NCI-H2196 (cell line): ENCODE results near the gene PHACTR3.
A peak's percentile ranks its signal among the peaks of the same experiment; 100 is the strongest.

Source experiments
- DNase-seq: peaks from one replicate; lab custom pipeline; 2025; ENCODE audit not compliant: unreplicated experiment; lab: John Stamatoyannopoulos, UW

Gene PHACTR3

DNA sequence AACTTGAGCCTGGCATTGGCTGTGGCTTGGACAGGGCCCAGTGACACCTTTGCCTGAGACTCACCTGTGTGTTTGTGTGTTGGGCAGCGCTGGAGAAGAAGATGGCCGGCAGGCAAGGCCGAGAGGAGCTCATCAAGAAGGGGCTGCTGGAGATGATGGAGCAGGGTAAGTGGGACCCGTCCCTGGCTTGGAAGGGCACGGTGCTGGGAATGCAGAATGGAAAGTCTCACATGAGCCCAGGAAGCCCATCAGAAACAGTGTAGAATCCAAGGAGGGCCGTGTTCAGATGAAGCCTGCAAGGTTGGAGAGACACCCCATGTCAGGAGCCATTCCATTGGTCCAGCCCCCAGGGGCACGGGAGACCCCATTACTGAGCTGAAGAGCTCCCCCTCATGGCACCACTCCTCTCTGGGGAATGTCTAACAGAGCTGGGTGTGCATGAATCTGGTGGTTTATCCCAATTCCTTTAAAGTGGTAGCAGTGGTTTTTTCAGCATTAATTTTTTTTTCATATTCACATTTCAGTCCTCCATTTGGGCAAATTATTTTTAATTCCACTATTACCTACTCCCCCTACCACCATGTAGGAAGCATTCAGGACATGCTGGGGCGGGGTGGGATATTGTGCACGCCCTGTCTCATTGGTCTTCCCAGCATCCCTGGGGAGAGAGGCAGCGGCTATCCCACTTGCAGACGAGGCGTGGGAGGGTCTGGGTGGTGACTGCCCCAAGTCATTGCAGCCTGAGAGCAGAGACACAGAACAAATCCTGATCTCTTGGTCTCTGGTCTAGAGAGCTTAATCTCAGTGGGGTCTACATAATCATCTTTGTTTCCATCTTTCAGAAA, 143.6 kb downstream of the PHACTR3 start:
- DNase-seq: no peak

DNA sequence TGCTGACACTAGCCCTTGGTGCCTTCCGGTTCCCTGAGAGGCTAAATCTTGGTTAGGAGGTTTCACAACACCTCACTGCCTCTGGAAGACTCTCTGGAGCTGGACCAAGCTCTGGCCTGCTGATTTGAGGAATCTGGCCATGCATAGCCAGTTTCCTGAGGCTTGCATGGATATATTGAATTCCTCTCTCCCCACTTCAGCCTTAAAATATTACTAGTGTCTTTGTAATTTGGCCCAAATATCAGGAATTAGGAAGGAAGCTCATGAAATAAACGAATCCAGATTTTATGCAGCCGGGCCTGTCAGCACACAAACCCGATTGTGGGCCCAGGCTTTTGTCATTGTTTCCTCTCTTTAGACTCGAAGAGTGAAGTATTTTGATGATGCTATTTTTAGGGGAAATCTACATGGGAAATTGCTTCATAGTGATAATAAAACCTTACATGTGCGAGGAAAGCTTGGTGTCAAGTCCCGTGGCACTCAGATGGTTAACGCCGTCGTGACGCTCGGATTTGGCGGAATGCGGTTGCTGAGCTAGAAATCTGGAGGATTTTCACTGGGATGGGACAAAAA, 144.4 kb downstream of the PHACTR3 start:
- no peak for DNase-seq

DNA sequence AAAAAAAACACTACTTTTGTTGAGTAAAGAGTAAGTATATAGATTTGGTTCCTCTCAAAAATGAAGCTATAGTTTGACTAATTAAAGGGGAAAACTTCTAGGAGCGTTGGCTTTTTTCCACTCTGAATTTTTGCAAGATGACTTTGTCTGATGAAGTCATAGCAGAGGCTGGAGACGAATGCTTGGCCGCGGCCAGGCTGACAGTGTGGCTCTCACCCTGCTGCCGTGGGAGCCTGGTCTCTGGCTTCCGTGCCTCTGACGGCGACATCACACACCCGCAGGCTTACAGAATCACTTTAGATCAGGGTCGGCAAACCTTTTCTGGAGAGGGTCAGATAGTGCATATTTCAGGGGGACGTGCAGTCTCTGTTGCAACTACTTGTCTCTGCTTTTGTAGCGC, 145.0 kb downstream of the PHACTR3 start:
- DNase-seq: no peak

DNA sequence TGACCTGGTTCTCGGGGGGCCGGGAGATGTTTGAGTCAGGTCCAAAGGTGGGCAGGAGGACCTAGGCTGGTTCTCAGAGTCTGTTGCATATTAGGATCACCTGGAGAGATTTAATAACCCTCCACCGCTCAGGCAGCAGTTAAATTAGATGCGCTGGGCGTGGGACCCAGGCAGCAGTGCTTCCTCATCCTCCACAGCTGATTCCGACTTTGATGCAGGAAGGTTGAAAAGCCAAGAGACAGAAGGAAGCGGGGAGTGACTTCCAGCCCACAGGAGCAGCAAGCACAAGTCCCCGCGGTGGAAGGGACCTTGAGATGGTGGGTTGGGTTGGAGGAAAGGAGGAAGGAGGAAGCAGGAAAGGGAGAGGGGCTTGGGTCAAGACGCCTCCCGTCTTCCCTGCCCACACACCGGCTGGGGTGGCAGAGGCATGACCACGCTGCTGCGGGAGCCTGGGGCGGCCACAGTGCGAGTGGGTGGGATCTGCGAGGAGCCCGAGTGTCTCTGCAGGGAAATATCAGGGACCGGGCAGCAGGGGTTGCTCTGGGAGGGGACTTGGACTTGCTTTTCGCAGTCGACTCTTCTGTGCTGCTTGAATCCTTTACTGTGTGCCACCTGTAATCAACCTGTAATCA, 146.0 kb downstream of the PHACTR3 start:
- no peak for DNase-seq

DNA sequence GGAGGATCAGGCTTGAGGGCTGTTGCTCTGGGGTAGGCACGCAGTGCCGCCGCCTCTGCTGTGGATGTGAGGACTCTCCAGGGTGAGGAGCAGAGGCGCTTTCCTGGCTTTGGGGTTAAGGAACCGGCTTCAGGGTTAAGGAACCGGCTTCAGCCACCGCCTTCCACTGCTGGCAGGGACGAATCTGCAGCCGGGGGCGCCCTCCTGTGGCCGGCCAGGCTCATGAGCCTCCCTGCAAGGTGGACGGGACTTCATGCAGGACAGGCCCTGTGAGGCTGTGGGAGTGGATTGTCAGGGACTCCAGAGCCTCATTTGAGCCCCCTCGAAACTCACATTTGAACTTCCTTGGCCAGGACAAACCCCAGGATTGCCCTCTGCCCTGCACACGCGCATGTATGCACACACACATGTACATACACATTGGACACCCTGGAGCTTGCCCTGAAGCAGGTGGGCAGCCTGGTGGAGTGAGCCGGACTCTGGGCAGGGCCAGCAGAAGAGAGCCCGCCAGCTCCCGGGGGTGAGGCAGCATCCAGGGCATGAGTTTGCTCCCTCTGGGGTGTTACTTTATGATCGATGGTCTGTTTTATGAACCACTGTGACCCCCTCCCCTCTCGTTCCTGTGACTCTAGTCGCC, 146.9 kb downstream of the PHACTR3 start:
- peak; percentile 72 for DNase-seq

DNA sequence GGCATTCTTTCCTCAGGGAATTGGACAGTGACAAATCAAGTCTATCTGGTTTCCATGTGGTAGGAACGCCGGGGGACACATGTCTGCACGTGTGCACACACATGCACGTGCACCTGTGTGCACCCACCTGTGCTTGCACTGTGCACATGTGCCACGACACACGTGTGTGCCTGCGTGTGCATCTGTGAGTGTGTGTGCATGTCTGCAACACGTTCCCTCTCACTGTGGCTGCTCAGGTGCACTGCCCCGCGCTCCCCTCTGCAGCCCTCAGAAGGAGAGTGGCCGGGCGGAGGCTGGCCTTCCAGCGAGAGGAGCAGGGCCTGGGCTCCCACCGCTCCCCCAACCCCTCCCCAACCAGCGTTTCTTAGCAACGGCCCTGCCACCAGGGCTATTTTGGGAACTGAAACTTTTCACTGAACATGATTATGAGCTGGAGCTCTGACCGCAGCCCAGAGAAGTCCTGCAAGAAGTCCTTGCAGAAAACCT, 147.8 kb downstream of the PHACTR3 start:
- no peak for DNase-seq

DNA sequence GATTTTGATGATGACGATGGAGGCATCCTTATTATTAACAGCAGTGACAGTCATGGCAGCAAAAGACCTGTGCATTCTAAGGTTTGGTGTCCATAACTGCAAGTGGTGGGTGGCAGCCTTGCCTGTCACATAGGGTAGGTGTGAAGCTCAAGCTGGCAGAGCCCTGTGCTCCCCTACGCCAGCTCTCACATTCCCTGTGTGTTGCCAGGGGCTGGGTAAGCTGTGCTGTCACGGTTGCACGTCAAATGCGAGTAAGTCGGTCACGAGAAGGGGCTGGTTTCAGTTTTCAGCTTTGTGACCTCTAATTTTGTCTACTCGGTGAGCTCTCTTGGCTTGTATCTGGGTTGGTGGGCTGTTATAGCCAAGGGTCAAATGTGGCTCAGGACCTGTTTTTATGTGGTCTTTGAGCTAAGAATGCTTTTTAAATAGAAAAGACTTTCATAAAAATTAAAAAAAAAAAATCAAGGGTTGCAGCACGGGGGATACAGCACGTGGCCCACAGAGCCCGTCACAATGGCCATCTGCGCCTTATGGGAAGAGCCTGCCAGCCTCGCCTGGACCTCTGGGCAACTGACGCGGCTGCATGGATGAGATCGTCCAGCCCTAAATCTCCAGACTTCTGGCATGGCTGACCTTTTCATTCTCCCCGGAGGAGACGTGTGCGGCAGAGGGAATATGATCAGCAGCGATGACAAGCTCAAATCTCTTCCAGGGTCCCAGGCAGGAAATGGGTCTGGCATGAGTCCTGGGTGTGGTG, 148.5 kb downstream of the PHACTR3 start:
- DNase-seq: no peak

DNA sequence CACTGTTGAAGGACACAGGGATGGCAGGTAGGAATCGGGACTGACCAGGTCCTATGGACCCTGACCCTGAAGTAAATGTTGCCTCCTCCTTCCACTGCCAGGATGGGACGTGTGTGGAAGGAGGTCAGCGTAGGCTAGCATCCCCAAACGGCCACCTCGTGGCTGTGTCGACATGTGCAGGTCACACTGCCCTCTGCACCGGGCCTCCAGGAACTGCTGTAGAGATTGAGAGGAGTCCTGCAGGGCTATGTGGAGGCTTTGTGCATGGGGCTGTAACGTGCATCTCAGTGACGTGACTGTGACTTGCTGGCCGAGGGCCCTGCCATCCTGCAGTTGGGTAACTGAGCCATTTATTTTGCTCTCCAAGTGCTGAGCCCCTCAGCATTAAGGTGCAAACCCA, 149.5 kb downstream of the PHACTR3 start:
- no peak for DNase-seq

DNA sequence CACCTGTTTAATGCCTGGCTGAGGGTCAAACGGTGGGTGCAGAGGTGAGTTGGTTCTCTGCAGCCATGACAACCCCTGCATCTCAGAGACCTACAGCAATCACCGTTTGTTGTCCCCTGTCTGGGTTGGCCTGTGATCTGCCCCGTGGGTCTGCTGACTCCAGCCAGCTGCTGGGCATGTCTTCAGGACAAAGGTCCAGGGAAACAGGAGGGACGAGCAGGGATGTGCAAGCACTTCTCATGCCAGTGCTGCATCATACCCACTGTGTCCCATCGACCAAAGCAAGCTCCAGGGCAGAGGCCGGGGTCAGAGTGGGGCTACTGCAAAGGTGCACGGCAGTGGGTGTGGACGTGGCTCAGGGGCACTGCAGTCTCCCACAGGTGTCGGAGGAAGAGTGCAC, 150.2 kb downstream of the PHACTR3 start:
- no peak for DNase-seq

DNA sequence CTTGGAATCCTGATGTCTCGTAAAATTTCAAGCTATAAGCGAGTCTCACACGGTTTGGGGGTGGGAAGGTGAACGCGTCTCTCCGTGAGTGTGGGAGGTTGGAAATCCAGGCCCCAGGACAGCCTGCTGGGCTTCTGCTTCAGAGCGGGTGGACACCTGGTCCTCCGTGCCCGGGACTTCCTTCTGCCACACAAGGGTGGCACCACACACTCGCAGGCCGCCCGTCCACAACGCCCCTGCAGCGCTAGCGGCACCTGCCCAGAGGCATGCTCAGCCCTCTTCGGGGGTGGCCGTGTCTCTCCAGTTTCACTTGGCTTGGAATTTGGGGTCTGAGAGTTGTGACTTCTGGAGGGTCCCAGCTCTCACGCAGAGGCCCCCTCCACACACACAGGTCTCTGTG, 151.9 kb downstream of the PHACTR3 start:
- DNase-seq: no peak

DNA sequence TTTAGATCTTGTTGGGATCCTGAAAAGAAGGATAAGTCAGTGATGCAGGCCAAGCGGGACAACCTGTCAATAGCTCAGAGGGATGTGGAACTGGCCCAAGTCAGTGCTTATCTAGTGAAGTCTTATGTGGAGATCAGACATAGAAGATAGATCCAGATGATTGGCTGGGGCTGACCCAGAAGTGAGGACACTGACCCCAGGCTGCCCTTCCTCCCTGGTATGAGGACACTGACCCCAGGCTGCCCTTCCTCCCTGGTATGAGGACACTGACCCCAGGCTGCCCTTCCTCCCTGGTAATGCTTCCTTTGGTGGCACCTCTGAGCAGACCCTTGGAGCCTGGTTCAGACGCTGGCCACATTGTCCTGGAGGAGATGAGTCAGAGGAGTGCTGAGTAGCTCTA, 159.7 kb downstream of the PHACTR3 start:
- DNase-seq: no peak

DNA sequence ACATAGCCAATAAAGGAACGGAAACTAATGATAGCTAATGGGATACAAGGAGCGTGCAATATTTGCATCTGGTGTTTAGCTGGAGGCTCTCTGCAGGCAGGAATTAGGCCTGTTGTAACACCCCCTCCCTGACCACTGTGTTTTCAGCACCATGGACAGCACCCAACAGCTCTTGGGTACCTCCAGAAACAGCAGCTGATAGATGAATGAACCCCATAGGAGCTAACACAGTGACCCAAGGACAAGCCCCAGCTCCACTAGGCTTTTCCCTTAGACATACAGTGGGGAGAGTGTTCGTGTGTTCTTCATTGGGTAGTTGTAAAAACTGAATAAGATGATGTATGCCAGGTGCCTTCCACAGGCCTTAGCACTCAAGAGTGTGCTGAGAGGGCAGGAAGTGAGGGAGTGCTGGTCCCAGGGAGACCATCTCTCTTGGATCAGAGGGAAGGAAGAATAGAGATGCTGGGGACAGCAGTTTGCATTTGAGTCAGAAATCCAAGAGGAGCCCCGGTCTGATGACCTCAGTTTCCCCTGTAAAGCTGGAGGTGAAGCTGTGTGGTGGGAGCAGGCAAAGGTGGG, 161.3 kb downstream of the PHACTR3 start:
- DNase-seq: no peak

DNA sequence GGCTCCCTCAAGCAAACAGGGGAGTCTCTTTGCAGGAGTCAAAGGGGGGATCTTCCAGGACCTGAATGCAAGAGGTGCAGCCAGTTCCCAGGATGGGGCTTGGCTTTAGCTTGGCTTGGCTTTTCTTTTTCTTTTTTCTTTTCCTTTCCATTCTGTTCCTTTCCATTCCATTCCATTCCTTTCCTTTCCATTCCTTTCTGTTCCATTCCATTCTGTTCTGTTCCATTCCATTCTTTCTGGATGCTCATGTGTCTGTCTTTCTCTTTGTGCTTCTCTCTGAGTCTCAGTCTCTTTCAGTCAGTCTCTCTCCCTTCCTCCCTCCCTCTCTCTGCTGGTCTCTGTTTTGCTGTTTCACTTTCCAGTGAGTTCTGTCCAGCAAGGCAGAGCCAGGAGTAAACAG, 163.3 kb downstream of the PHACTR3 start:
- no peak for DNase-seq

DNA sequence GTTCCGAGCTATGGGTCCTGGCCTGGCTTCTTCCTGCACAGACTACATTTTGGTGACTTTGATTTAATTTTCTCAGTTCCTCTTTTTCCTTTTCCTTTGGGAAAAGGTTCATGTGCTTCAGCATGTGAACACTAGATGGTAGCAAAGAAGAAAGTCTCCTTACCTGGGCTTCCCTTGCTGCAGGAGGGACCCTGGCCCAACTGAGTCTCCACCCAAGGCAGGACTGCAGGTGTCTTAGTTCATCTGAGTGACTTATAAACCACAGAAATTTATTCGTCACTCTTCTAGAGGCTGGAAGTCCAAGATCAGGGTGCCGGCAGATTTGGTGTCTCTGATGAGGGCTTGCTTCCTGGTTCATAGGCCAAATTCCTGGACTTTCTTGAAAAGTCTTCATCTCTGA, 165.9 kb downstream of the PHACTR3 start:
- DNase-seq: no peak

DNA sequence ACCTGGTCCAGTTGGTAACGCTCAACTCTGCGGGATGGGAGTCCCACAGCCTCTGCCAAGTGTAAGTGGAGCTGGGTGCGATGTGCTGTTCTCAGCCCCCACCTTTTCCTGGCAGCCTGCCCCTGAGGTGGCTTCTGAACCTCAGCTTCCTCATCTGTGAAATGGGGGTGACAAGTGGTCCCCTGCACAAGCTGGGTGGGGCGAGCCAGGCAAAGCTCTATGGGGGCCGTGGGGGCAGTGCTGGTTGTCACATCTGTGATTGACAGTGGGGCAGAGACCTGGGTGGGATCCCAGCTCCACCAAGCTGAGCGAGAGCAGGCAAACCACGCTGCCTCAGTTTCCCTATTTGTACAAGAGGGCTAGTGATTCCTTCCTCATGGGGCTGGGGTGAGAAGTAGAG, 166.5 kb downstream of the PHACTR3 start:
- DNase-seq: no peak

DNA sequence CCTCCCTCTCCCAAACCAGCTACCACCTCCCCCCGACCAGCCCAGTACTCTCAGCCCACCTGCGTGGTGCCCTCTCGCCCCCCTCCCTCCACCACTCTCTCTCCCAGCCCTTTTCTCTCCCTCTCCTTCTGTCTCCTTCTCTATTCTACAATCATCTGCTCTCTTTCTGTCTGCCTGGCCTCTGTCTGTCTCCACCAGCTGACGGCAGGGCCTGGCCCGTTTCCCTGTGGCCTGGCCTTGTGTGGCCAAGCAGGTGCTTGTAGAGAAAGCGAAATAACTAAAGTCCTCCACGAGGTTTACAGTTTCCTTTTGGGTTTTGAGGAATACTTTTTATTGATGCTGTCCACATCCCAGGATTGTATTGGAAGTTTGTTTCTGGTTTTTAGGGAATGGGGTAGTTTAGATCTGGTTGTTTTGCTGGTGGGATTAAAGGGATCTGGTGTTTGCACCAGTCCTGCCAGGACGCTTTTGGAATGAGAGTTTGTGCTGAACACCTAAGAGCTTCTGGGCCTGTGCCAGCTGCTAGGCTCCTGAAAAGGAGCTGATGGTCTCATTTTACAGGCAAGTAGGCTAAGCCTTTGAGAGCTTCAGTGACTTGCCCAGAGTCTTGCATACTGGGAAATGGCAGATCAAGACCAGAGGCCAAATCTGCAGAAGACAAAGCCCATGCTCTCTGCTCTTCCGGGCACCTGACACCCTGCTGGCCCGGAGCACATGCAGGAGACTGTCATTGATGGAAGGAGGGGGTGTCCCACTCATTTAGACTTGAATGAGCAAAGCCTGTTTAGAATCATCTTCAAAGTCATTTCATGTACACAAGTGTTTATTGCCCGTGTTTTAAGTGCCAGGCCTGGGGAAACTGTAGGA, 167.4 kb downstream of the PHACTR3 start:
- DNase-seq: peak; percentile 77

DNA sequence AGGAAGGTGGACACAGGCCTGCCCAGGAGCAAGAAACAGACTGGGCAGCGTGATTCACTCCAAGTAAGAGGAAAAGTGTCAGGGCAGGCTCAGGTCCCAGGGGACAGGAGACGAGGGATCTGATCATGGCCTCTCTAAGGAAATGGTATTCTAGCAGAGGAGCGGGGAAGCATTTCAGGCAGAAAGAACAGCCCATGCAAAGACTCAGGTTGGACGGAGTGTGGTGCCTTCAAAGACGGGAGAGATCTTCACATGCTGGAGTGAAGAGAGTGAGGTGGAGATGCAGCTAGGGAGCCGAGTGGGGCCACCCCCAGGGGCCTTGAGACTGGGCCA, 168.0 kb downstream of the PHACTR3 start:
- no peak for DNase-seq

DNA sequence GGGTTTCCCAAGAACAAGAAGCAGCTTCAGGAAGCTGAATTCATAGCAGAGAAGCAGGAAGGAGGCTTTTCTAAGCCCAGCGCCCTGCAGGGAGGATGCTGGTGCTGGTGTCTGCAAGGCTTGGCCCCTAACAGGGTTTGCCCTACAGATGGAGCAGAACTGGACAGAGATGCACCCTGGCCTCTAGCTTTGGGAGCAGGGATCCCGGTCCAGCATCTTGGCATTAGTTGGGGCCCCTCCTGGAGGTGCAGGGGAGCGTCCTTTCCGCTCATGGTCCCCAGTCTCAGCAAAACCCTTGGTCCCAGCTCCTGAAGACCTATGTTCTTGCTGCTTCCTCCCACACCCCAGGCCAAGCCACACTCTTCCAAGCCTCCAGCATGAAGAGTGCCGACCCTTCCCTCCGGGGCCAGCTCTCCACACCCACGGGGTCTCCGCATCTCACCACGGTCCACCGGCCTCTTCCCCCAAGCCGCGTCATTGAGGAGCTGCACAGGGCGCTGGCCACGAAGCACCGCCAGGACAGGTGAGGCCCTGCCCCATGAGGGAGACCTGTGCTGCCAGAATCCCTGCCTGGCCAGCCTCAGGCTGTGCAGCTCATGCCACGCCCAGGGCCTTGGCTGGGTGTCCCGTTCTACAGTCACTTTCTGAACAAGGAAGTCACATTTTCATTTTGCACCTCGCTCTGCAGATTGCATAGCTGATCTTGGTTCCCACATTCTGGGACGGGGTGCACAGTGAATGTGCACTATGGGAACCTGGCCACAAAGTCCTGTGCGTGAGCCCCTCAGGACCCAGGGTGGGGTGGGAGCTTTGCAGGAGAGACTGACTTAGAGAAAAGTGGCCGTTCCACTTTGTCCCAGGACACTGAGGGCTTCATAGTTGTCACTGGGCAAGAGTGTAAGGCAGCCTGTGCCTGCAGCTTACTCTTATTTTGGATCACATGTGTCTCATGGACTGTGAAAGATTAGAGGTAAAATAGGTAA, 168.9 kb downstream of the PHACTR3 start:
- no peak for DNase-seq

DNA sequence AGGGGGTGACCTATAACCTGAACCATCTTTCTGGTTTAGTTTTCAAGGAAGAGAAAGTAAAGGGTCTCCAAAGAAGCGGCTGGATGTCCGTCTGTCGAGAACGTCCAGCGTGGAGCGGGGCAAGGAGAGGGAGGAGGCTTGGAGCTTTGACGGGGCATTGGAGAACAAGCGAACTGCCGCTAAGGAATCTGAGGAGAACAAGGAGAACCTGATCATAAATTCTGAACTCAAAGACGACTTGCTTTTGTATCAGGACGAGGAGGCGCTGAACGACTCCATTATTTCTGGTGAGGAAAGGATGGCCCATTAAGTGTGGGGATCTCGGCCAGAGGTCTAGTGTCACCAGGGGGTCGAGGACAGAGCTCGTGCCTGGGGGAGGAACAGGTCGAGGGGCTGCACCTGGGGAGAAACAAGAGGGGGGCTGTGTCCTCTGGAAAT, 169.9 kb downstream of the PHACTR3 start:
- DNase-seq: no peak
